ENCODE results near the gene NALF2.

NALF2 gene

DNA sequence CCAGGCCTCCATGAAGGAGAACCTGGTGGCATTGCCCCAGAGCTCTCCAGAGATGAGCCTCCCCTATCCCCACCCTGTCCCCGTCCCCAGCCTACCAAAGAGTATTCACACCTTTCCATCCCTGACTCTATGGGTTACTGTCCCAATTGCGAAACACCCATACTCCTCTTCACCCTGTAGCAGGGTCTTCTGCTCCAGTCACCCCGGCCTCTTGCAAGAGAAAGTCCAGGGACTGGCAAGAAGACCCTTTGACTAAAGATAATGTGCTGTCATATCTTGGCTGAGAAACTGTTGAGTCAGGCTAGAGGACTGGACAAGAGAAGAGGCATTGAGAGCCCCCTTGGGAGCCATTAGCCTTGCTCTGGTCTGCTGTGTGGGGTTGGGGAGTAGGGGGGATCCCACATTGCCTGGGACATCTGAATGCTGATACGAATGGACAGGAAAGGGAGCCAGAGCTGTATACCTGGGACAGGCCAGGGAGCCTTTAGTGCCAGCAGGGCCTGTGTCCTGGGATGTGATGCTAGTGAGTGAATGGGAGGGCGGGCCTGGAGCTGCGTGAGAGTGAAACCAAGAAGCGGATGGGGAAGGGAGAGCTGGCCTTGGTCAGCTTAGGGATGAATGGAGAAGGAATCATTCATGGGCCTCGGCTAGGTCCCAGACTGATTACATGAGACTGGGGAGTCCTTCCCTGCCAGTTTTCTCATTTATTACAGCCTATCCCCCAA is 27.1 kb downstream of the NALF2 start:
- DNase-seq, result no peak

DNA sequence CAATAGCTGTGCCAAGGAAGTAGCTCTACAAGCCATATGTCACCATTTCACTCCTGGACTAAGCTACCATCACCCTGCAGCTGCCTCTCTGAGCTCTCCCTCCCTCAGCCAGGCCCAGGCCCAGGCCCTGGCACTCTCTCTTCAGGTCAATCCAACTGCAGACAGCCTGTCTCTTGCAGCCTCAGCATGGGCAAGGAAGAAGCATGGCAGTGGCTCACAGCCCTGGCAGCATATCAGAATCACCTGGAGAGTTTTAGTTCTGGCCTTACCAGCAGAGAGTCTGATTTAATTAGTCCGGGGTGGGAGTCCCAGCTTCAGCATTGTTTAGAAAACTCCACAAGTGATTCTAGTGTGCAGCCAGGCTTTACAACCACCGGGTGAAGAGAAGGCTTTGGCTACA is 31.5 kb downstream of the NALF2 start:
- DNase-seq, result no peak

DNA sequence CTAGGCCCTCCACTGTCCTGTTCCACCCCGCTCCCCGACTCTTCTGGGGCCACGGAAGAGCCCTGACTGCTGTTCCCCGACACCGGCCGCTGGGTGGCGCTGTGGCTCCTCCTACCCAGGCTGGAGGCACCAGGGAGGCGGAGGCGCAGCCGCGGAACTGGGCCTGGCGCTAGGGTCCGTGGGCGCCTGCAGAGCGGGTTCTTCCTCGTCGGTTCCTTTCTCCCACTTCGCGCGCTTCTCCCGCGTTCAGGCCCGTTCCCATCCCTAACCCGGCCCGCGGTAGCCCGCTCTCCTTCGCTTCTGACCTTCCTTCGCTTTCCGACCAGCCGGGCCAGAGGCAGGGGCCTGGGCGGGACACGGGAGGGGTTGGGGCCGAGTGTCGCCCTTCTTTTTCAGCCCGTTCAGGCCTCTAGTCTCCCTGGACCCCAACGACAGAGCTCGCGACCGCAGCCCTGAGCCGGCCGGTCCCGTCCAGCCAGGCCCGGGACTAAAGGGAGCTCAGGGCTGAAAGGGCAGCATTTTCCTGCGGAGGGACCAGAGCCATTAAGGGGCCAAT is 34.3 kb downstream of the NALF2 start:
- no peak for DNase-seq

DNA sequence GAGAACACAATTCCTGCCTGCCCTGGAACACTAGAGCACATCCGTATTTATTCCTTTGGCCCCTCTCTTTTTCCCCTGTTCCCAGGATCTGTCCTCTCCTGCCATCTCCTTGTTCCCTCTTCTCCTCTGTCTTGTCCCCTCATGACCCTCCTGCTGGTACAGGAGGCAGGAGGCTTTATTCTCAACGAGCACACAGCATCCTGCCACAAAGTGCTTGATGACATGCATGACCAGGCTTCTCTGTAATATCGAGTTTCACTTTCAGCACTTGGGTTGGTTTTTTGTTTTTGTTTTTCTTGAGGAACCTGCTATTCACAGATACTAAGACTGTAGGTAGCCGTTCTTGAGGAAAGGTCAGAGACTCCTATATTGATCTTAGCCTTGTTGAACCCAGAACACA is 35.3 kb downstream of the NALF2 start:
- DNase-seq, result no peak

DNA sequence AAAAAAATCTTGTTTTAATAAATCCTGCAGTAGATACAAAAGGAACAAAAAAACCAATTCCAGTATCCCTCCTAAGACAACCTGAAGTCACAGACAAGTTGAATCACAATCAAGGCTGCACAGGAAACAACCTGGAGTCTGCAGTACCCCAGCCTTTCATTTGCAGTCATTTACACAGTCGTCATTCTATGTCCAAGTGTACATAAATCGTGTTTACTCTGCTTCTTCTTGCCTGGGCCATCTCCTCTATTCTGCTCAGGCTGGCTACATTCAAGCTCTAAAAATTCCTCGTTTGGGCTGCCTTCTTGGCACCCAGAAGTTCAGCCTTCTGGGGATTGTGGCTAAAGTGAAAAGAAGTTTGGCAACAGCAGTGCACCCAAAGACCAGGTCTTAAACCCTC is 37.8 kb downstream of the NALF2 start:
- no peak for DNase-seq

DNA sequence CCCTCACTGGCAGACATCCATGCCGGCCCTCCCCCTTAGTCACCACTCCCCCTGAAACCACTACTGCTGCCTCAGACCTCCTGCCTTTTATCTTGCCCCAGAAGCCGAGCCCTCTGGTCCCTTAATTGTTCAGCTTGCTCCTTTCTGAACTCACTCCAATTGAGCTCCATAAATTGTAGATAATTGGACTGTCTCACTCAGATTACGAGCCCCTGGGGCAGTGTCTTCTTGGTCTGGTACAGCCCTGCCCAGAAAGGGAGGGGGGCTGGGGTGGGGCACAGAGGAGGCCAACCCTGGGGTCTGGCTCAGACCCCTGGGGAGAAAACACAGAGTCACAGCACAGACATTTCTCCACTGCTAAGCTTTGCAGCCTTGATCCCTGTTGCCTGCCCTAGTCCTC is 39.4 kb downstream of the NALF2 start:
- no peak for DNase-seq

DNA sequence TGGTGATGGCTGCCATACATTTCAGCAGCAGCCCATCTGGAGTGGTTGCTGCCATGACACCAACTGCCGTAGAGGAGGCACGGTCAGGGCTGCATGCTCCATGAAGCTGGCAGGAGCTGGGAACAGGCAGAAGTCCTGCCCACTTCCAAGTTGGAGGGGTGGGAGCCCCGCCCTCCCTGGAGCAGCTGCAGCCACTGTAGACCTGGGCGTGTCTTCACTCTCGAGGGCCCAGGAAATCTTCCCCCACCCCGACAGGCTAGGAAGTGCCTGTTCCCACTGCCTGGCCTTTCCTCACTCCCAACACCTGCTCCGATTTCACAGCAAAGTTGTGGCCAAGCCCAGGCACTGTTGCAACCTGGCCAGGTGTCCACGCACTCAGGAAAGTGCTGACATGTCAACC is 42.3 kb downstream of the NALF2 start:
- DNase-seq, result no peak

DNA sequence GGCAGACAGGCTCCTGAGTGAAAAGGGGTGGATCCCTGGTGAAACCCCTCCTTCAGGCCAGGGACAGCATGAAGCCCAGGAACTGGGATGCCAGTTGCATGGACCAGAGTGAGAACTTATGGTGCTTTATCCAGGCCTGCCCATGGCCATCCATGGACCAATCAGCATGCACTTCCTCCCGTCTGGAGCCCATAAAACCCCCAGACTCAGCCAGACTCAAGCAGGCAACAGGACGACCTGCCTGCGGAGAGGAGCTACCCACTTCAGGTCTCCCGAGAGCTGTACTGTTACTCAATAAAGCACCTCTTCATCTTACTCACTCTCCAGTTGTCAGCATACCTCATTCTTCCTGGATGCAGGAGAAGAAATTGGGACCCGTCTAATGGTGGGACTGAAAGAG is 42.9 kb downstream of the NALF2 start:
- DNase-seq, result no peak

DNA sequence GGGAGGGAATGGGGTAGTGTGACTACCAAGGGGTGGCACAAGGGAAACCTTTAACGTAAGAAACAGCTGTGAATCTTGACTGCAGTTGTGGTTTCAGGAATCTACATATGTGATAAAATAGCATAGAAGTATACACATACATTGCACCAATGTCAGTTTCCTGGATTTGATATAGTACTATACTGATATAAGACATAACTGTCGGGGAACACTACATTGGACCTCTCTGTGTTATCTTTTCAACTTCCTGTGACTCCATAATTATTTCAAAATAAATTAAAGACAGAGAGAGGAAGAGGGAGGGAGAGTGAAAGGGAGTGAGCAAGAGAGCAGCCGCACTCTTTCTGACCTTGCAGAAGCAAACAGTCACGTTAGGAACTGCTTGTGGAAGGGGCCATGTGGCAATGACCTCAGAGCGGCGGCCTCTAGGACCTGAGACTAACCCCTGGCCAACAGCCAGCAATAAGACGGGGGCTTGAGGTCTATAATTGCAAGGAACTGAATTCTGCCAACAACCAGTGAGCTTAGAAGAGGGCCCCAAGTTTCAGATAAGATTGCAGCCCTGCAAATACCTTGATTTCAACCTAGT is 47.4 kb downstream of the NALF2 start:
- no peak for DNase-seq

DNA sequence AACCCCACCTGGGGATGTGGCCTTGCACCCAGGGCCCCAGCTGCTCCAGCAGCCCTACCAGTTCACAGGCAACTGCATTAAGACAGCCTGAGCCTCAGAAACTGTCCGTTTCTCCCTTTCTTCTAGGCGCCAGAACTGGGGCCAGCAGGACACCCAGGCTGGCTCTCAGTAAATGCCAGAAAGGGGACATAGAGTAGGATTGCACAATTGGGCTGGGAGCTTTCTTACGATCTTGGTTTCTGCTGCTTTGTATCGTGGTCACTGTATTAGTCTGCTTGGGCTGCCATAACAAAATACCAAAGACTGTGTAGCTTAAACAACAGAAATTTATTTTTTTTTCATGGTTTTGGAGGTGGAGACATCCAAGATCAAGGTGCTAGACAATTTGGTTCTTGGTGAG is 48.4 kb downstream of the NALF2 start:
- DNase-seq, result no peak
